WTC11 (cell line): ENCODE results near the gene U2SURP. TPM values are rescaled to one million over a fixed set of nuclear protein-coding genes. Genes with fewer than 3 reads are reported as not detected.

Source experiments
- ATAC-seq: fragments of 200-7000 bp; cut with Tn5 transposase; 2 replicates; pipeline ENCODE4 v1.10.0; 2021; ENCODE audit warnings: mild to moderate bottlenecking, moderate library complexity
- CTCF ChIA-PET: fragments of 300-600 bp; sonication (Branson Sonifier 250); formaldehyde crosslinking; loops from one replicate; lab custom pipeline; 2021; ENCODE audit warnings: antibody characterized with exemption; lab: Charles Lee
- POLR2A ChIA-PET: fragments of 350-600 bp; sonication (Branson Sonifier 250); formaldehyde crosslinking; loops from one replicate; lab custom pipeline; 2021; ENCODE audit warnings: antibody characterized with exemption; lab: Charles Lee
- DNase-seq: peaks from one replicate; pipeline ENCODE4 v3.0.0; 2021; ENCODE audit warnings: low spot score
- H3K27ac Mint-ChIP-seq: 2 replicates; pipeline ENCODE4 v1.8.0; 2021; ENCODE audit warnings: mixed read lengths
- H3K27me3 Mint-ChIP-seq: 2 replicates; pipeline ENCODE4 v1.8.0; 2021; ENCODE audit warnings: low read depth, mild to moderate bottlenecking, moderate library complexity, mixed read lengths
- H3K36me3 Mint-ChIP-seq: 2 replicates; pipeline ENCODE4 v1.8.0; 2021; ENCODE audit warnings: mixed read lengths
- H3K4me1 Mint-ChIP-seq: 2 replicates; pipeline ENCODE4 v1.8.0; 2022; ENCODE audit warnings: mixed read lengths
- H3K4me3 Mint-ChIP-seq: 2 replicates; pipeline ENCODE4 v1.8.0; 2021; ENCODE audit warnings: mild to moderate bottlenecking, moderate library complexity, mixed read lengths
- H3K9me3 Mint-ChIP-seq: 2 replicates; pipeline ENCODE4 v1.8.0; 2021; ENCODE audit warnings: mixed read lengths
- CBFB ChIP-seq: sonication (generic); formaldehyde crosslinking; IDR thresholded peaks from 2 replicates; pipeline ENCODE4 v1.8.1; 2022; ENCODE audit warnings: mild to moderate bottlenecking, low read depth, missing genetic modification reagents
- E2F4 ChIP-seq: sonication (generic); formaldehyde crosslinking; IDR thresholded peaks from 2 replicates; pipeline ENCODE4 v1.8.1; 2022; ENCODE audit warnings: low read depth, mild to moderate bottlenecking, moderate library complexity, missing genetic modification reagents, borderline replicate concordance
- GABPB1 ChIP-seq: sonication (generic); formaldehyde crosslinking; IDR thresholded peaks from 2 replicates; pipeline ENCODE4 v1.8.1; 2023; ENCODE audit warnings: mild to moderate bottlenecking, missing genetic modification reagents
- GRHL2 ChIP-seq: fragments of 250-450 bp; sonication (Bioruptor Pico); IDR thresholded peaks from 2 replicates; pipeline ENCODE4 v1.8.0; 2022; ENCODE audit warnings: mild to moderate bottlenecking, moderate library complexity; ENCODE audit not compliant: insufficient replicate concordance, severe bottlenecking
- HMGXB4 ChIP-seq: sonication (generic); formaldehyde crosslinking; IDR thresholded peaks from 2 replicates; pipeline ENCODE4 v1.8.1; 2023; ENCODE audit warnings: mild to moderate bottlenecking, moderate library complexity, missing genetic modification reagents
- IRF2 ChIP-seq: sonication (generic); formaldehyde crosslinking; IDR thresholded peaks from 2 replicates; pipeline ENCODE4 v1.8.0; 2022; ENCODE audit warnings: low read depth, missing genetic modification reagents, borderline replicate concordance
- JUN ChIP-seq: sonication (generic); formaldehyde crosslinking; IDR thresholded peaks from 2 replicates; pipeline ENCODE4 v1.8.0; 2023; ENCODE audit warnings: mild to moderate bottlenecking, missing genetic modification reagents
- MXD4 ChIP-seq: fragments of 250-450 bp; sonication (Bioruptor Pico); IDR thresholded peaks from 2 replicates; pipeline ENCODE4 v1.8.0; 2021; ENCODE audit warnings: mild to moderate bottlenecking, moderate library complexity, borderline replicate concordance
- NFE2L1 ChIP-seq: sonication (generic); formaldehyde crosslinking; IDR thresholded peaks from 2 replicates; pipeline ENCODE4 v1.8.1; 2023; ENCODE audit warnings: missing genetic modification reagents
- NR2C2 ChIP-seq: sonication (generic); formaldehyde crosslinking; IDR thresholded peaks from 2 replicates; pipeline ENCODE4 v1.8.0; 2022; ENCODE audit warnings: mild to moderate bottlenecking, missing genetic modification reagents
- RELA ChIP-seq: sonication (generic); formaldehyde crosslinking; IDR thresholded peaks from 2 replicates; pipeline ENCODE4 v1.8.1; 2022; ENCODE audit warnings: missing genetic modification reagents, mild to moderate bottlenecking, borderline replicate concordance
- SMAD3 ChIP-seq: sonication (generic); formaldehyde crosslinking; IDR thresholded peaks from 2 replicates; pipeline ENCODE4 v1.8.0; 2022; ENCODE audit warnings: missing genetic modification reagents, mild to moderate bottlenecking, borderline replicate concordance
- TCF7 ChIP-seq: sonication (generic); formaldehyde crosslinking; IDR thresholded peaks from 2 replicates; pipeline ENCODE4 v1.8.0; 2022; ENCODE audit warnings: mild to moderate bottlenecking, low read depth, missing genetic modification reagents, moderate library complexity
- TEAD1 ChIP-seq: sonication (generic); formaldehyde crosslinking; IDR thresholded peaks from 2 replicates; pipeline ENCODE4 v1.8.0; 2022; ENCODE audit warnings: mild to moderate bottlenecking, missing genetic modification reagents
- TP53 ChIP-seq: sonication (generic); formaldehyde crosslinking; IDR thresholded peaks from 2 replicates; pipeline ENCODE4 v1.8.1; 2023; ENCODE audit warnings: mild to moderate bottlenecking, missing genetic modification reagents
- USF1 ChIP-seq: sonication (generic); formaldehyde crosslinking; IDR thresholded peaks from 2 replicates; pipeline ENCODE4 v1.8.0; 2022; ENCODE audit warnings: mild to moderate bottlenecking, missing genetic modification reagents
- ZNF416 ChIP-seq: fragments of 250-450 bp; sonication (Bioruptor Pico); IDR thresholded peaks from 2 replicates; pipeline ENCODE4 v1.9.0; 2021; ENCODE audit warnings: mild to moderate bottlenecking, inconsistent platforms
- ZNF423 ChIP-seq: fragments of 250-450 bp; sonication (Bioruptor Pico); IDR thresholded peaks from 2 replicates; pipeline ENCODE4 v2.1.2; 2022; ENCODE audit warnings: mild to moderate bottlenecking, moderate library complexity
- ZNF532 ChIP-seq: fragments of 250-450 bp; sonication (Bioruptor Pico); IDR thresholded peaks from 2 replicates; pipeline ENCODE4 v1.9.0; 2021; ENCODE audit warnings: mild to moderate bottlenecking, borderline replicate concordance
- ZNF671 ChIP-seq: fragments of 250-450 bp; sonication (Bioruptor Pico); IDR thresholded peaks from 2 replicates; pipeline ENCODE4 v1.8.0; 2021; ENCODE audit warnings: mild to moderate bottlenecking
- total RNA-seq: library from RNA; stranded (reverse); gene quantifications from 3 replicates; pipeline ENCODE4 v1.2.3, GENCODE V29; 2021

Gene U2SURP
- total RNA-seq, 1 experiment from 2014 or later, result 133 TPM

- Mint-ChIP-seq H3K36me3 (no peaks in the 10 kb centered on the region), H3K4me1 (peaks cover 8% of the 10 kb centered on the region), H3K9me3 (no peaks in the 10 kb centered on the region), H3K4me3 (no peak overlapping the region), H3K27ac (no peak overlapping the region), H3K27me3 (no peaks in the 10 kb centered on the region; the same call in 1 of the 2 replicates)
- ChIA-PET CTCF (interaction anchor here (1.0 to 2.1 kb wide), 2 partner anchors 10 to 45 kb away, joined by 3 to 7 read pairs; no protein-coding TSS in a partner anchor), POLR2A (no interaction called here)
- DNase-seq (no peak), ATAC-seq (peak; percentile 20; the same call in 1 of the 2 replicates)
- peak; percentile 28; the same call in 1 of the 2 replicates for TF ChIP-seq GABPB1 (CRISPR knock-in tag)
- TF ChIP-seq ZNF671 (CRISPR knock-in tag), result no peak
Observed at GRCh38 chr3:142976621-142977398, 24.6 kb upstream of the U2SURP start.

- TF ChIP-seq HMGXB4 (CRISPR knock-in tag) (no peak), NR2C2 (CRISPR knock-in tag) (no peak), MXD4 (CRISPR knock-in tag) (no peak), USF1 (CRISPR knock-in tag) (no peak), ZNF532 (CRISPR knock-in tag) (no peak), IRF2 (no peak), SMAD3 (no peak), ZNF416 (CRISPR knock-in tag) (no peak), ZNF423 (CRISPR knock-in tag) (no peak), E2F4 (CRISPR knock-in tag) (no peak), NFE2L1 (CRISPR knock-in tag) (no peak), RELA (CRISPR knock-in tag) (no peak), JUN (CRISPR knock-in tag) (no peak), CBFB (CRISPR knock-in tag) (no peak), TP53 (CRISPR knock-in tag) (no peak), GRHL2 (CRISPR knock-in tag) (no peak), TCF7 (no peak), TEAD1 (no peak)
- ATAC-seq, result no peak
- Mint-ChIP-seq H3K4me1 (peaks cover 13% of the 10 kb centered on the region), H3K4me3 (no peak overlapping the region), H3K36me3 (no peaks in the 10 kb centered on the region), H3K27ac (no peak overlapping the region), H3K27me3 (no peaks in the 10 kb centered on the region; the same call in 1 of the 2 replicates), H3K9me3 (no peaks in the 10 kb centered on the region)
- ChIA-PET POLR2A (no interaction called here), CTCF (interaction anchor here (1.0 kb wide), 1 partner anchor 46 kb away, joined by 3 read pairs; no protein-coding TSS in a partner anchor)
- DNase-seq, result no peak
Observed at GRCh38 chr3:142977399-142977728, 24.0 kb upstream of the U2SURP start.
